ENCODE data around the gene MAPK10.
"Not testable (repeated sequence)": the region's sequence is repeated elsewhere in the genome, so short reads cannot be mapped to it uniquely, and the experiment has no call there.

Gene MAPK10

GRCh38 chr4:85979276-85979675 lies 380.6 kb downstream of the MAPK10 start:
- TF ChIP-seq CTCF (IDR thresholded peaks at IDR 0.05; ENCODE audit: low read depth, low read length), result no peak
- DNase-seq (ENCODE audit: extremely low read depth, low read depth), result no peak

- no peak for DNase-seq (ENCODE audit: extremely low read depth, low read depth)
- no peak for TF ChIP-seq CTCF (IDR thresholded peaks at IDR 0.05; ENCODE audit: low read depth, low read length)
Observed at GRCh38 chr4:85970535-85970934, 389.3 kb downstream of the MAPK10 start.

- no peak for DNase-seq (ENCODE audit: extremely low read depth, low read depth)
- TF ChIP-seq CTCF (IDR thresholded peaks at IDR 0.05; ENCODE audit: low read depth, low read length), result peak; percentile 52
Observed at GRCh38 chr4:85968945-85969819, 390.7 kb downstream of the MAPK10 start.

- TF ChIP-seq CTCF (IDR thresholded peaks at IDR 0.05; ENCODE audit: low read depth, low read length), result no peak
- DNase-seq (ENCODE audit: extremely low read depth, low read depth), result no peak
Observed at GRCh38 chr4:85967872-85968271, 392.0 kb downstream of the MAPK10 start.

GRCh38 chr4:85966373-85966772 lies 393.5 kb downstream of the MAPK10 start:
- no peak for DNase-seq (ENCODE audit: extremely low read depth, low read depth)
- TF ChIP-seq CTCF (IDR thresholded peaks at IDR 0.05; ENCODE audit: low read depth, low read length), result no peak

GRCh38 chr4:85965529-85965928 lies 394.3 kb downstream of the MAPK10 start:
- no peak for TF ChIP-seq CTCF (IDR thresholded peaks at IDR 0.05; ENCODE audit: low read depth, low read length)
- DNase-seq (ENCODE audit: extremely low read depth, low read depth), result no peak

- not testable (repeated sequence) for DNase-seq (ENCODE audit: extremely low read depth, low read depth)
Observed at GRCh38 chr4:85965017-85965416, 394.8 kb downstream of the MAPK10 start.

- no peak for DNase-seq (ENCODE audit: extremely low read depth, low read depth)
- peak; percentile 9; the same call in 1 of the 2 replicates for TF ChIP-seq CTCF (IDR thresholded peaks at IDR 0.05; ENCODE audit: low read depth, low read length)
Observed at GRCh38 chr4:85964298-85964697, 395.6 kb downstream of the MAPK10 start.
